ENCODE measurements around the gene TCERG1L.

DNA sequence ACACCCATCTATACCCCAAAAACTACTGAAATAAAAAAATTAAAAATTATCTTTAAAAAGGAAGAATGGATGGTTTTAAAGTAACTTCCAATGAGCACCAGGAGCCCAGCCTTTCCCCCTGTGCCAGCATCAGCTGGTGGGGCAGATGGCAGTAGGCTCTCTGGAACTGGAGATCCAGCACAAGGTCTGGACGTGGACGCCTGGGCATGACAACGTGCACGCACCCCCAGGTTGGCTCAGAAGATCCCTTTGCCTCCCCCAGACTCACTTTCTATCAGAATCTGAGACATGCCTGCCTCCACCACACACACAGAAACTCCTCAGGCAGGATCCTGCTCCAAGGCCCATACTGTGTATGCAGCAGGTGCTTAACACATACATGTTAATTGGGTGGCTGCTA is 35.8 kb downstream of the TCERG1L start:
- TF ChIP-seq, protein P1, sequence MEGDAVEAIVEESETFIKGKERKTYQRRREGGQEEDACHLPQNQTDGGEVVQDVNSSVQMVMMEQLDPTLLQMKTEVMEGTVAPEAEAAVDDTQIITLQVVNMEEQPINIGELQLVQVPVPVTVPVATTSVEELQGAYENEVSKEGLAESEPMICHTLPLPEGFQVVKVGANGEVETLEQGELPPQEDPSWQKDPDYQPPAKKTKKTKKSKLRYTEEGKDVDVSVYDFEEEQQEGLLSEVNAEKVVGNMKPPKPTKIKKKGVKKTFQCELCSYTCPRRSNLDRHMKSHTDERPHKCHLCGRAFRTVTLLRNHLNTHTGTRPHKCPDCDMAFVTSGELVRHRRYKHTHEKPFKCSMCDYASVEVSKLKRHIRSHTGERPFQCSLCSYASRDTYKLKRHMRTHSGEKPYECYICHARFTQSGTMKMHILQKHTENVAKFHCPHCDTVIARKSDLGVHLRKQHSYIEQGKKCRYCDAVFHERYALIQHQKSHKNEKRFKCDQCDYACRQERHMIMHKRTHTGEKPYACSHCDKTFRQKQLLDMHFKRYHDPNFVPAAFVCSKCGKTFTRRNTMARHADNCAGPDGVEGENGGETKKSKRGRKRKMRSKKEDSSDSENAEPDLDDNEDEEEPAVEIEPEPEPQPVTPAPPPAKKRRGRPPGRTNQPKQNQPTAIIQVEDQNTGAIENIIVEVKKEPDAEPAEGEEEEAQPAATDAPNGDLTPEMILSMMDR (IDR thresholded peaks at IDR 0.05), result no peak
- no peak for TF ChIP-seq POLR2A (IDR thresholded peaks at IDR 0.05)
